GM12892 (cell line): ENCODE data around the gene PPP4R2.

Experiments used
- POLR2A ChIP-seq: IDR thresholded peaks from 2 replicates; pipeline ENCODE4 v1.6.1; 2011; ENCODE audit warnings: low read depth, low read length, control low read depth
- TAF1 ChIP-seq: IDR thresholded peaks from 2 replicates; pipeline ENCODE4 v1.6.1; 2011; ENCODE audit warnings: low read depth, mild to moderate bottlenecking, control low read depth, low read length, borderline replicate concordance

- no peak for TF ChIP-seq POLR2A
- TF ChIP-seq TAF1 = no peak
Measured at GRCh38 chr3:72947715-72948490, 48.7 kb upstream of the PPP4R2 start.
